ENCODE data around the gene CTSL.
A peak's percentile ranks its signal among the peaks of the same experiment; 100 is the strongest.

GRCh38 chr9:87716141-87716540, 9.8 kb upstream of the CTSL start:
- no peak for TF ChIP-seq FOXM1 (IDR thresholded peaks at IDR 0.05; ENCODE audit: borderline replicate concordance)
- no peak for TF ChIP-seq BHLHE40 (IDR thresholded peaks at IDR 0.05; ENCODE audit: borderline replicate concordance)
- peak; percentile 85 for TF ChIP-seq ZNF384 (IDR thresholded peaks at IDR 0.05)
- TF ChIP-seq ELF4 (IDR thresholded peaks at IDR 0.05): no peak
- no peak for TF ChIP-seq SP1 (IDR thresholded peaks at IDR 0.05)
- no peak for TF ChIP-seq FOXK2 (IDR thresholded peaks at IDR 0.05)
- TF ChIP-seq SUZ12 (IDR thresholded peaks at IDR 0.05): no peak
- TF ChIP-seq FOXA1 (IDR thresholded peaks at IDR 0.05): no peak
- TF ChIP-seq PKNOX1 (IDR thresholded peaks at IDR 0.05): 0 out of 2 replicates have a peak, but pooled peaks have one; percentile 19
- TF ChIP-seq NFRKB (IDR thresholded peaks at IDR 0.05): no peak
- TF ChIP-seq ARNT (IDR thresholded peaks at IDR 0.05): no peak
